KMS-11 (cell line): ENCODE data around the gene GTPBP3.

Experiments used
- H2AFZ ChIP-seq: fragments of 200-600 bp; sonication (generic); 2 replicates; pipeline ENCODE4 v1.6.1; 2016; ENCODE audit warnings: antibody characterized with exemption, mixed run types, low read depth
- H3K27ac ChIP-seq: fragments of 200-600 bp; sonication (generic); 2 replicates; pipeline ENCODE4 v1.6.1; 2016; ENCODE audit warnings: mild to moderate bottlenecking, mixed run types
- H3K27me3 ChIP-seq: fragments of 200-600 bp; sonication (generic); 2 replicates; pipeline ENCODE4 v1.6.1; 2017; ENCODE audit warnings: mild to moderate bottlenecking, low read depth, mixed run types, moderate library complexity; ENCODE audit not compliant: insufficient read depth
- H3K36me3 ChIP-seq: fragments of 200-600 bp; sonication (generic); 2 replicates; pipeline ENCODE4 v1.6.1; 2017; ENCODE audit warnings: mild to moderate bottlenecking, mixed run types; ENCODE audit not compliant: insufficient read depth
- H3K4me1 ChIP-seq: fragments of 200-600 bp; sonication (generic); 2 replicates; pipeline ENCODE4 v1.6.1; 2016; ENCODE audit warnings: mild to moderate bottlenecking, low read depth, mixed run types; ENCODE audit not compliant: poor library complexity, severe bottlenecking
- H3K4me2 ChIP-seq: fragments of 200-600 bp; sonication (generic); 2 replicates; pipeline ENCODE4 v1.7.0; 2016; ENCODE audit warnings: mild to moderate bottlenecking, mixed run types
- H3K4me3 ChIP-seq: fragments of 200-600 bp; sonication (generic); IDR thresholded peaks from 2 replicates; pipeline ENCODE4 v1.6.1; 2017; ENCODE audit warnings: low read depth, low read length, mixed read lengths; ENCODE audit not compliant: insufficient read depth
- H3K79me2 ChIP-seq: fragments of 200-600 bp; sonication (generic); 2 replicates; pipeline ENCODE4 v1.6.1; 2016; ENCODE audit warnings: low read depth, mixed run types; ENCODE audit not compliant: insufficient read depth
- H3K9ac ChIP-seq: fragments of 200-600 bp; sonication (generic); 2 replicates; pipeline ENCODE4 v1.6.1; 2016; ENCODE audit warnings: mild to moderate bottlenecking, mixed run types
- H4K20me1 ChIP-seq: fragments of 200-600 bp; sonication (generic); 2 replicates; pipeline ENCODE4 v1.6.1; 2016; ENCODE audit warnings: mild to moderate bottlenecking, mixed run types; ENCODE audit not compliant: insufficient read depth
- TF ChIP-seq, protein P1 (sequence below): fragments of 200-600 bp; sonication (generic); conservative IDR thresholded peaks from 2 replicates; pipeline ENCODE4 v1.6.1; 2017; ENCODE audit warnings: low read depth, mild to moderate bottlenecking, antibody characterized with exemption, low read length, moderate library complexity, mixed read lengths

GTPBP3 gene

GRCh38 chr19:17300992-17301619, 36.2 kb upstream of the GTPBP3 start:
- Histone ChIP-seq H2AFZ (no peak overlapping the region), H3K4me2 (no peak overlapping the region), H3K79me2 (no peaks in the 10 kb centered on the region), H3K27me3 (no peaks in the 10 kb centered on the region), H4K20me1 (no peaks in the 10 kb centered on the region), H3K36me3 (no peaks in the 10 kb centered on the region), H3K4me3 (no peak overlapping the region), H3K4me1 (peaks cover 28% of the 10 kb centered on the region), H3K9ac (no peak overlapping the region), H3K27ac (no peak overlapping the region)
- TF ChIP-seq, protein P1, sequence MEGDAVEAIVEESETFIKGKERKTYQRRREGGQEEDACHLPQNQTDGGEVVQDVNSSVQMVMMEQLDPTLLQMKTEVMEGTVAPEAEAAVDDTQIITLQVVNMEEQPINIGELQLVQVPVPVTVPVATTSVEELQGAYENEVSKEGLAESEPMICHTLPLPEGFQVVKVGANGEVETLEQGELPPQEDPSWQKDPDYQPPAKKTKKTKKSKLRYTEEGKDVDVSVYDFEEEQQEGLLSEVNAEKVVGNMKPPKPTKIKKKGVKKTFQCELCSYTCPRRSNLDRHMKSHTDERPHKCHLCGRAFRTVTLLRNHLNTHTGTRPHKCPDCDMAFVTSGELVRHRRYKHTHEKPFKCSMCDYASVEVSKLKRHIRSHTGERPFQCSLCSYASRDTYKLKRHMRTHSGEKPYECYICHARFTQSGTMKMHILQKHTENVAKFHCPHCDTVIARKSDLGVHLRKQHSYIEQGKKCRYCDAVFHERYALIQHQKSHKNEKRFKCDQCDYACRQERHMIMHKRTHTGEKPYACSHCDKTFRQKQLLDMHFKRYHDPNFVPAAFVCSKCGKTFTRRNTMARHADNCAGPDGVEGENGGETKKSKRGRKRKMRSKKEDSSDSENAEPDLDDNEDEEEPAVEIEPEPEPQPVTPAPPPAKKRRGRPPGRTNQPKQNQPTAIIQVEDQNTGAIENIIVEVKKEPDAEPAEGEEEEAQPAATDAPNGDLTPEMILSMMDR, result no peak

DNA sequence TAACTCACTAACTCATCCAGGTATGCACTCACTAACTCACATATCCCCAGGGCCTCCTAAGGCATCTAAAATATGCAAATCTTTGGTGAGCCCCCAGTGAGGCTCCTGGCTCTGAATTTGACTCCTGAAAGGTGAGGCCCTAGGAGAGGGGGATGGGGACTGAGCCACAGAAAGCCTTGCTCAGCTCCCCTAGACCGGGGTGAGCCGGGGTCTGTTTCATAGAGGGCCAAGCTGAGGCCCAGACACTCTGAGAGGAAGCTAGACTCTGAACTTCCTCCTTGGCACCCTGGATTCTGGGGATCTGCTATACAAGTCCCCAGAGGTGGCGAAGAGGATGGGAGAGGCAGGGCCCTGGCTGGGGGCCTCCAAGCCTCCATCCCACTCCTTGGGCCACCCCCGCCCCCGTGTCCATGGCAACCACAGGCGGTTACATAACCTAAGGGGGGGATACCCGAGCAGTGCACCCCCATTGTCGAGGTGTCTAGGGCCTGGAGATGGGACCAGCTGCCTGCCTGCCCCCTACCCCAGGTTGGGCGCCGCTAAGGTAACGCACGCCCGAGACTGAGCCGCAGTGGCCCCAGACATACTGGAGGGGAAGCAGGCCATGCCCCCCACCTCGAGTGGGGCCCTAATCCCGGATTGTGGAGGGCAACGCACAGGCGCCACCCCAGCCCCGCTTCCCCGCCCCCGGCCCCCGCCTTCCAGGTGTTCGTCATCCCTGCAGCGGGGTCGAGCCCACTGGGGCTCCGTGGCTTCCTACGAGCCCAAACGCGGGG, 34.8 kb upstream of the GTPBP3 start:
- peak overlapping the region; percentile 59 for H2AFZ ChIP-seq
- peaks cover 35% of the 10 kb centered on the region for H3K4me1 ChIP-seq
- peak overlapping the region; percentile 57 for H3K4me2 ChIP-seq
- no peaks in the 10 kb centered on the region for H3K27me3 ChIP-seq
- no peaks in the 10 kb centered on the region for H4K20me1 ChIP-seq
- peak overlapping the region; percentile 32; the same call in 1 of the 2 replicates for H3K9ac ChIP-seq
- no peak overlapping the region for H3K27ac ChIP-seq
- H3K4me3 ChIP-seq, result no peak overlapping the region
- H3K36me3 ChIP-seq, result no peaks in the 10 kb centered on the region
- TF ChIP-seq, protein P1, result no peak
- peaks cover 15% of the 10 kb centered on the region for H3K79me2 ChIP-seq

GRCh38 chr19:17303167-17303939, 34.0 kb upstream of the GTPBP3 start, which contains the start of gene ABHD8:
TSS of gene ABHD8 (minus strand) at chr19:17303425. CDS start at chr19:17301616, 1,809 bp downstream.
- H4K20me1 ChIP-seq, result no peaks in the 10 kb centered on the region
- H3K36me3 ChIP-seq, result no peaks in the 10 kb centered on the region
- H3K27ac ChIP-seq, result no peak within 1 kb of the TSS
- peaks cover 35% of the 10 kb centered on the region for H3K4me1 ChIP-seq
- no peaks in the 10 kb centered on the region for H3K27me3 ChIP-seq
- TF ChIP-seq, protein P1, result 0 out of 2 replicates have a peak, but pooled peaks have one; percentile 31
- peaks cover 20% of the 10 kb centered on the region for H3K79me2 ChIP-seq
- H3K9ac ChIP-seq, result peak within 1 kb of the TSS; percentile 32; the same call in 1 of the 2 replicates
- peak within 1 kb of the TSS; percentile 59 for H2AFZ ChIP-seq
- peak within 1 kb of the TSS; percentile 57 for H3K4me2 ChIP-seq
- H3K4me3 ChIP-seq, result no peak within 1 kb of the TSS

- Histone ChIP-seq H3K36me3 (no peaks in the 10 kb centered on the region), H3K4me1 (peaks cover 35% of the 10 kb centered on the region), H2AFZ (peak overlapping the region; percentile 59; the same call in 1 of the 2 replicates), H3K4me2 (peak overlapping the region; percentile 57; the same call in 1 of the 2 replicates), H4K20me1 (no peaks in the 10 kb centered on the region), H3K79me2 (peaks cover 20% of the 10 kb centered on the region), H3K27me3 (no peaks in the 10 kb centered on the region), H3K9ac (no peak overlapping the region), H3K27ac (no peak overlapping the region), H3K4me3 (no peak overlapping the region)
- TF ChIP-seq, protein P1, result no peak
Measured at GRCh38 chr19:17303940-17304267, 33.4 kb upstream of the GTPBP3 start.
